ENCODE measurements around the gene ZNF106. TPM values are rescaled to one million over a fixed set of nuclear protein-coding genes. Genes with fewer than 3 reads are reported as not detected.

Gene ZNF106
- total and polyA plus RNA-seq, 2 of the 4 experiments (the other 2 are of a cell fraction): 19.2 to 87.5 TPM

DNA sequence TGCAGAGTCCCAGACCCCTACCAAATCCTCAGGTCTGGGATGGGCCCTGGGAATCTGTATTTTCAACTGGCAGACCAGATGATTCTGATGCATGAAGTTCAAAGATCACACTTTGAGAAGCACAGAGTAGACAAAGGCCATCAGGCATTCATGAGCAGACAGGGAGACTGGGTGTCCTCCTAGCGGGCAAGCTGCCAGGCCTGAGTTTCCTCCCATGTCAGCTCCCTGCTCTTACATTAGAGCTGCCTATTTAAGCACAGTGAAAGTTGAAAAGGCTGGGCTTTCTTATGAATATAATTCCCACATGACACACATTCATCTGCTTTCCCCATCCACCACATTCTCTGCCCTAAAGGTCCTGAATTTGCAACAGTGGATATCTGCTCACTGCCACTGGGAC is 117.7 kb downstream of the ZNF106 start:
- no peak overlapping the region for H2AK9ac ChIP-seq (replicated peaks; ENCODE audit: low read depth, low read length, poor library complexity)
- dilution Hi-C loops (cut with HindIII; ENCODE audit: low sequenced_read_pairs, unreplicated experiment) (no loop called here), in situ Hi-C loops (cut with MboI; ENCODE audit: low sequenced_read_pairs) (no loop called here), intact Hi-C loops (cut with micrococcal nuclease) (no loop called here)
- no peak overlapping the region for H2BK20ac ChIP-seq (ENCODE audit: low read depth, low read length)
- no peak overlapping the region for H3K27ac ChIP-seq (ENCODE audit: insufficient read depth, low read length)
- H3K4me2 ChIP-seq (ENCODE audit: low read depth, low read length): no peak overlapping the region
- H4K20me1 ChIP-seq (ENCODE audit: insufficient read depth, low read length): no peaks in the 10 kb centered on the region
- no peaks in the 10 kb centered on the region; the same call in 1 of the 2 replicates for H3K9me1 ChIP-seq (ENCODE audit: insufficient read depth, low read length)
- peaks cover 2% of the 10 kb centered on the region; the same call in 1 of the 2 replicates for H3K4me1 ChIP-seq (ENCODE audit: control insufficient read depth, insufficient read depth, low read length)
- H3K9me3 ChIP-seq (ENCODE audit: control insufficient read depth, insufficient read depth, low read length): peaks cover 5% of the 10 kb centered on the region
- no peak for DNase-seq
- no peak overlapping the region for H3K18ac ChIP-seq (ENCODE audit: low read depth, low read length)
- no peak overlapping the region for H2BK120ac ChIP-seq (ENCODE audit: low read depth, low read length)
- no TSS peak for BruUV-seq (replicated peaks)
- no peak overlapping the region for H3K4ac ChIP-seq (ENCODE audit: low read depth, low read length)
- no peak overlapping the region for H3K14ac ChIP-seq (replicated peaks; ENCODE audit: low read depth, low read length)
- WGBS, 2 experiments (ENCODE audit: extremely low coverage in 2 of 2, insufficient read length in 1 of 2): no CpG with 5 or more reads among the region's 1 CpG
- no peak for ATAC-seq (ENCODE audit: low read depth)
- H2AK5ac ChIP-seq (ENCODE audit: low read depth, low read length): no peak overlapping the region
- no peaks in the 10 kb centered on the region for H3K27me3 ChIP-seq (ENCODE audit: control insufficient read depth, insufficient read depth, low read length)
- H2BK15ac ChIP-seq (ENCODE audit: low read depth, low read length): no peak overlapping the region
- H4K5ac ChIP-seq (ENCODE audit: low read depth, low read length): no peak overlapping the region
- no peaks in the 10 kb centered on the region for H3K79me1 ChIP-seq (ENCODE audit: low read depth in 1 of 2, low read length in 2 of 2)
- H4K91ac ChIP-seq (ENCODE audit: insufficient read depth, low read depth, low read length): no peak overlapping the region
- H3K56ac ChIP-seq (ENCODE audit: extremely low read depth, insufficient read depth, low read length): no peak overlapping the region
- no peak overlapping the region for H2BK5ac ChIP-seq (ENCODE audit: low read depth, low read length, poor library complexity, severe bottlenecking)
- POLR2A ChIA-PET (ENCODE audit: unreplicated experiment): no interaction called here
- CTCF ChIA-PET: no interaction called here
- H3K36me3 ChIP-seq (ENCODE audit: control insufficient read depth, insufficient read depth, low read length): no peaks in the 10 kb centered on the region
- no peak for TF ChIP-seq CTCF (conservative IDR thresholded peaks at IDR 0.05; ENCODE audit: low read depth, low read length)
- TF ChIP-seq MXI1 (IDR thresholded peaks at IDR 0.05; ENCODE audit: borderline replicate concordance, low read depth, low read length): no peak
- TF ChIP-seq POLR2A (IDR thresholded peaks at IDR 0.05; ENCODE audit: low read depth, low read length): no peak
- no peak for TF ChIP-seq ELK1 (IDR thresholded peaks at IDR 0.05; ENCODE audit: borderline replicate concordance, low read depth, low read length)
- TF ChIP-seq RAD21 (IDR thresholded peaks at IDR 0.05; ENCODE audit: low read length): no peak
- TF ChIP-seq MAFK (IDR thresholded peaks at IDR 0.05; ENCODE audit: low read depth, low read length): no peak
- TF ChIP-seq CHD1 (IDR thresholded peaks at IDR 0.05; ENCODE audit: low read depth, low read length): no peak
- no peak for TF ChIP-seq CEBPB (IDR thresholded peaks at IDR 0.05; ENCODE audit: low read depth, low read length)
- no peak for TF ChIP-seq SMC3 (IDR thresholded peaks at IDR 0.05; ENCODE audit: low read depth, low read length)
- no peak for TF ChIP-seq FOS (IDR thresholded peaks at IDR 0.05; ENCODE audit: low read depth, low read length)
- TF ChIP-seq, protein P1, sequence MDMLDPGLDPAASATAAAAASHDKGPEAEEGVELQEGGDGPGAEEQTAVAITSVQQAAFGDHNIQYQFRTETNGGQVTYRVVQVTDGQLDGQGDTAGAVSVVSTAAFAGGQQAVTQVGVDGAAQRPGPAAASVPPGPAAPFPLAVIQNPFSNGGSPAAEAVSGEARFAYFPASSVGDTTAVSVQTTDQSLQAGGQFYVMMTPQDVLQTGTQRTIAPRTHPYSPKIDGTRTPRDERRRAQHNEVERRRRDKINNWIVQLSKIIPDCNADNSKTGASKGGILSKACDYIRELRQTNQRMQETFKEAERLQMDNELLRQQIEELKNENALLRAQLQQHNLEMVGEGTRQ (IDR thresholded peaks at IDR 0.05; ENCODE audit: low read depth, low read length): no peak
- no peak for TF ChIP-seq BHLHE40 (IDR thresholded peaks at IDR 0.05; ENCODE audit: low read depth, low read length)
- H3K4me3 ChIP-seq (ENCODE audit: insufficient read depth, low read depth, low read length): no peak overlapping the region
- no peak overlapping the region for H2AFZ ChIP-seq (replicated peaks; ENCODE audit: low read length, poor library complexity)
- H4K8ac ChIP-seq (ENCODE audit: low read depth in 2 of 2, low read length in 2 of 2): no peak overlapping the region
- H3K9ac ChIP-seq (ENCODE audit: low read depth, low read length): no peak overlapping the region
- H3K23ac ChIP-seq (ENCODE audit: low read depth, low read length): no peak overlapping the region
